ENCODE data around the gene CDH4. TPM values are rescaled to one million over a fixed set of nuclear protein-coding genes. Genes with fewer than 3 reads are reported as not detected.

The CDH4 gene
- total RNA-seq, 1 donor from 2014 or later: 0.23 TPM

DNA sequence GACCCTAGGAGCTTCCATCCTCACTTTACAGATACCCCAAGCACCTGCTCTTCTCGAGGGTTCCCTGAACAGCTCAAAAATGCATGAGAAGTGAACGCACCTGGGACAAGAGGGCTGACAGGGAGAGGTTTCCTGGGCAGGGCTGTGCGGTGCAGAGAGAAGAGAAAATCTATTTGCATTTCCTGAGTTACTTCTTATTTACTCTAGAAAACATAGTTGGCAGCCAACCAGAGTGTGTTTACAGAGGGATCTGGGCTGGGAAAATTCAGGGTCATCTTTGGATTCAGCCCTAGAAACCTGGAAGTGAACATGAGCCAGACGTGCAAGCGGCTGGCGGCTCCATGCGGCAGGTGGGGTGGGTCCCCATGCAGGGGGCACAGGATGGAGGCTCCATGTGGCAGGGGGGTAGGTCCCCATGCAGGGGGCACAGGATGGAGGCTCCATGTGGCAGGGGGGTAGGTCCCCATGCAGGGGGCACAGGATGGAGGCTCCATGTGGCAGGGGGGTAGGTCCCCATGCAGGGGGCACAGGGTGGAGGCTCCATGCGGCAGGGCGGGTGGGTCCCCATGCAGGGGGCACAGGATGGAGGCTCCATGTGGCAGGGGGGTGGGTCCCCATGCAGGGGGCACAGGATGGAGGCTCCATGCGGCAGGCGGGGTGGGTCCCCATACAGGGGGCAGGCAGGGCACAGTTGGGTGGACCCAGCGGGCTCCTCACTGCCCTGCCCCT, 471.6 kb downstream of the CDH4 start:
- no peak for DNase-seq (ENCODE audit: low spot score)
- Mint-ChIP-seq H3K9me3 (ENCODE audit: unreplicated experiment) (no peaks in the 10 kb centered on the region), H3K27ac (ENCODE audit: unreplicated experiment) (no peak overlapping the region), H3K4me1 (ENCODE audit: unreplicated experiment) (peaks cover 9% of the 10 kb centered on the region), H3K36me3 (ENCODE audit: low read depth, unreplicated experiment) (no peaks in the 10 kb centered on the region), H3K27me3 (ENCODE audit: unreplicated experiment) (peaks cover 2% of the 10 kb centered on the region), H3K4me3 (ENCODE audit: unreplicated experiment) (no peak overlapping the region)
- TF ChIP-seq CTCF (IDR thresholded peaks at IDR 0.05; ENCODE audit: unreplicated experiment): no peak

DNA sequence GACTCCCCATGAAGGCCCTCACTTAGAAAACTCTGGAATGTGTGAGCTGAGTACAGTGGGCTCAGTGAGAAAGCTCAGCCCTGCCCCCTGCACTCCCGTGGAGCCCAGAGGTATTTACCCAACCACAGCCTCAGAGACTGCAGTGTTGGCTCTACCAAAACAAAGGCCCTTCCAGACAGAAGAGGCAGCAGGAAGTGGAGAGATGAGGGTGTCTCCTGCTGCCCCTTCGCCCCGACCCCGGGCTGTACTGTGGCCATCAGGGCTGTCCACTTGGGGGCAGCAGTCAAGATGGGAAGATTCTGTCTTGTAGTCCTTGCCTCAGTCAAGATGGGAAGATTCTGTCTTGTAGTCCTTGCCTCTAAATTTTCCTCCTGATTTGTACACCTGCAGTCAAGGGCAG, 472.3 kb downstream of the CDH4 start:
- DNase-seq (ENCODE audit: low spot score): peak; percentile 49
- Mint-ChIP-seq H3K27me3 (ENCODE audit: unreplicated experiment) (peaks cover 2% of the 10 kb centered on the region), H3K36me3 (ENCODE audit: low read depth, unreplicated experiment) (no peaks in the 10 kb centered on the region), H3K4me3 (ENCODE audit: unreplicated experiment) (no peak overlapping the region), H3K4me1 (ENCODE audit: unreplicated experiment) (peaks cover 9% of the 10 kb centered on the region), H3K9me3 (ENCODE audit: unreplicated experiment) (no peaks in the 10 kb centered on the region), H3K27ac (ENCODE audit: unreplicated experiment) (no peak overlapping the region)
- TF ChIP-seq CTCF (IDR thresholded peaks at IDR 0.05; ENCODE audit: unreplicated experiment): peak; percentile 50

DNA sequence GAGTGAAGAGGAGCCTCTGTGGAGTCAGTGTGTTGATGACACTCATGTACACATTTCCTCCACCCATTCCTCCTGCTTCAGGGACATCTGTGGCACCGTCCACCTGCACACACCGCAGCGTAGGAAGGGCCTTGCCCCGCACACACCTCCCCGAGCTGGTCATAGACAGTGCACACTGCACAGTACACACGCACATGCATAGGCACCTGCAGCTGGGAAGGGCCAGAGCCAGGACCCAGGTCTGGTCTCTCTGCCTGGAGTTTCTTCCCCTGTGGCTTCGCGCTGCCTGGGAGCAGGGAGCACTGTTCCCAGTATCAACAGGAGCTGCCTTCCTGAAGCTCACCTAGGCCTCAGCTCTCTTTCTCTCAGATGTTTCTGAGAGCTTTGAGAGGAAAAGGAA, 473.1 kb downstream of the CDH4 start:
- no peaks in the 10 kb centered on the region for H3K36me3 Mint-ChIP-seq (ENCODE audit: low read depth, unreplicated experiment)
- no peaks in the 10 kb centered on the region for H3K27me3 Mint-ChIP-seq (ENCODE audit: unreplicated experiment)
- no peak for DNase-seq (ENCODE audit: low spot score)
- no peak for TF ChIP-seq CTCF (IDR thresholded peaks at IDR 0.05; ENCODE audit: unreplicated experiment)
- no peak overlapping the region for H3K4me3 Mint-ChIP-seq (ENCODE audit: unreplicated experiment)
- peaks cover 3% of the 10 kb centered on the region for H3K4me1 Mint-ChIP-seq (ENCODE audit: unreplicated experiment)
- H3K27ac Mint-ChIP-seq (ENCODE audit: unreplicated experiment): no peak overlapping the region
- no peaks in the 10 kb centered on the region for H3K9me3 Mint-ChIP-seq (ENCODE audit: unreplicated experiment)

DNA sequence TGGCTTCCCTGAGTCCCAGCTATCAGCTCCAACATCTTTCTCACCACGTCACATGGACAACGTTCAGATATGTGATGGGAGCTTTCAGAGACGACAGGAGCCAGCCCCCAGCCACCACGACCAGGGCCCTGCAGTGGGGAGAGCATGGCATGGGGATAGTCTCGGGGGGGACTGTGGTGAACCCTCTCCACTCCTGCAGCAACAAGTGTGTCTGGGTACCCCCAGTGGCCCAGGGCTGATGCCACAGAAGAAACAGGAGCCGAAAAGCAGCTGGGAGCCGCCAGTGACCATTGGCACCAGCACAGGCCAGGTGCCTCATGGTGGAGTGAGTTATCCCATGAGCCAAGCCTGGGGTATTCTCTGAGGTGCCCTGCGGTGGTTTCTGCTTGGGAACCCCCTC, 473.9 kb downstream of the CDH4 start:
- no peak for DNase-seq (ENCODE audit: low spot score)
- no peaks in the 10 kb centered on the region for H3K27me3 Mint-ChIP-seq (ENCODE audit: unreplicated experiment)
- no peak for TF ChIP-seq CTCF (IDR thresholded peaks at IDR 0.05; ENCODE audit: unreplicated experiment)
- H3K9me3 Mint-ChIP-seq (ENCODE audit: unreplicated experiment): no peaks in the 10 kb centered on the region
- peaks cover 3% of the 10 kb centered on the region for H3K4me1 Mint-ChIP-seq (ENCODE audit: unreplicated experiment)
- no peak overlapping the region for H3K4me3 Mint-ChIP-seq (ENCODE audit: unreplicated experiment)
- H3K27ac Mint-ChIP-seq (ENCODE audit: unreplicated experiment): no peak overlapping the region
- H3K36me3 Mint-ChIP-seq (ENCODE audit: low read depth, unreplicated experiment): no peaks in the 10 kb centered on the region

DNA sequence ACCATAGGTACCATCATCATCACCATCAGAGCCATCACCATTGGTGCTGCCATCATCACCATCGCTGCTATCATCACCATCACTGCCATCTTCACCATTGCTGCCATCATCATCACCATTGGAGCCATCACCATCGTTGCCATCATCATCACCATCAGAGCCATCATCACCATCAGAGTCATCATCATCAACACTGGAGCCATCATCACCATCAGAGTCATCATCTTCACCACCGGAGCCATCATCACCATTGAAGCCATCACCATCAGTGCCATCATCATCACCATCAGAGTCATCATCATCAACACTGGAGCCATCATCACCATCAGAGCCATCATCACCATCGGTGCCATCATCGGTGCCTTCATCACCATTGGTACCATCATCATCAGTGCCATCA, 474.9 kb downstream of the CDH4 start:
- no peak for TF ChIP-seq CTCF (IDR thresholded peaks at IDR 0.05; ENCODE audit: unreplicated experiment)
- H3K27me3 Mint-ChIP-seq (ENCODE audit: unreplicated experiment): peaks cover 2% of the 10 kb centered on the region
- no peaks in the 10 kb centered on the region for H3K9me3 Mint-ChIP-seq (ENCODE audit: unreplicated experiment)
- no peak overlapping the region for H3K27ac Mint-ChIP-seq (ENCODE audit: unreplicated experiment)
- no peaks in the 10 kb centered on the region for H3K36me3 Mint-ChIP-seq (ENCODE audit: low read depth, unreplicated experiment)
- no peak overlapping the region for H3K4me3 Mint-ChIP-seq (ENCODE audit: unreplicated experiment)
- no peak for DNase-seq (ENCODE audit: low spot score)
- H3K4me1 Mint-ChIP-seq (ENCODE audit: unreplicated experiment): peaks cover 3% of the 10 kb centered on the region

All from endothelial cell (in vitro differentiated cells).